Stimulated activated naive B cell treated with anti-CD40 and anti-IgM and Interleukin-4, amounts not matched to agents 10 μg/mL and 1 μg/mL and 100 μg/mL, for 72 hours (primary cell): Measurements from ENCODE around the gene POLD3.

ENCODE experiments used
- ATAC-seq, 2 donors: fragments of 150-1000 bp; cut with Tn5 transposase; replicated peaks; 2 replicates each; pipeline ENCODE4 v1.10.0; 2021; ENCODE audit warnings: moderate library complexity in 1 of 2
- DNase-seq: peaks from one replicate; pipeline ENCODE4 v3.0.0; 2021
- H3K27ac Mint-ChIP-seq: one replicate; pipeline ENCODE4 v1.8.0; 2022; ENCODE audit warnings: mild to moderate bottlenecking, mixed read lengths
- H3K27me3 Mint-ChIP-seq, 2 donors: one replicate each; pipeline ENCODE4 v1.8.0; 2022; ENCODE audit warnings: mixed read lengths in 2 of 2
- H3K36me3 Mint-ChIP-seq, 2 donors: one replicate each; pipeline ENCODE4 v1.8.0; 2022; ENCODE audit warnings: mixed read lengths in 2 of 2, mild to moderate bottlenecking in 1 of 2
- H3K4me1 Mint-ChIP-seq, 2 donors: one replicate each; pipeline ENCODE4 v1.8.0; 2022; ENCODE audit warnings: mixed read lengths in 2 of 2, mild to moderate bottlenecking in 1 of 2
- H3K4me3 Mint-ChIP-seq, 2 donors: one replicate each; pipeline ENCODE4 v1.8.0; 2022; ENCODE audit warnings: mild to moderate bottlenecking in 2 of 2, mixed read lengths in 2 of 2, moderate library complexity in 1 of 2
- H3K9me3 Mint-ChIP-seq, 2 donors: one replicate each; pipeline ENCODE4 v1.8.0; 2022; ENCODE audit warnings: mixed read lengths in 2 of 2, mild to moderate bottlenecking in 1 of 2

POLD3 gene

DNA sequence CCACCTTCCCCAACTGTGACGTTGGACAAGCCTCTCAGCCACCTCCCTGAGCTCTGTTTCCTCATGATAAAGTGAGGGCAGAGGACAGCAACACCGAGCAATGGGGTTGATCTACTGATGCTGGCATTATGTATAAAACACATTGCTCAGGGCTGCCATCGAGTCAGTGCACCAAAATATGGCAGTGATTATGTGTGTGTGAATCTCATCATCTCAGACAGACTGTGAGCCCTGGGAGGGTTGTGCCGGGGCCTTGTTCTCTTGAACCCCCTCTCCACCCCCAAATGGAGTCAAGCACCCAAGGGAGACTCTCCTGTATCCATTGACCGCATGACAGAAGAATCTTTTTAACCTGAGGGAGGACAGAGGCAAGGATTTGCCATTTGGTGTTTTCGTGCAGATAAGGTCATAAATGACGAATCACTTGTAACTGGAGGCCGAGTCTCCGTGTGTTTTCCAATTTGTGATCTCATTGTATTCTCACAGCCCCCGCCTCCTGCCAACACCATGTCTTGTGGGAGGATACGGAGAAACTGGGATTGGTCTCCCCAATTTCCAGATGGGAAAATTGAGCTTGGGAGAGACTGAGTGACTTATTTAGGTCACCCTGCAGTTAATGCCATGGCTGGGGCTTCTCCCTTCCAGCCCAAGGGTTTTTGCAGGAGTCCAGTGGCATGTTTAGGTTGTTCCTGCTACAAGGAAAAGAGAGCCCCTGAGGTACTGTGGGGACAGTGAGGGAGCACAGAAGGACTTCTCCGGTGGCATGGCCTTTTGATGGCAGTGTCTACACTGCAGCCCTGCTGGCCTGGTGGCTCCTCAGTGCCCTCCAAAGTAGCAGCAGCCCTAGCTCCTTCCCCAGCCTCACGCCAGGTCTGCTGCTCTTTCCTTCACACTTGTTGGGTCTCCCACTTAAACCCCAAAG, 86.5 kb downstream of the POLD3 start:
- Mint-ChIP-seq H3K4me1 (peaks cover 0 to 2% of the 10 kb centered on the region in 2 donors), H3K36me3 (peaks cover under 1 to 7% of the 10 kb centered on the region in 2 donors), H3K27ac (no peak overlapping the region), H3K27me3 (peaks cover 23 to 33% of the 10 kb centered on the region in 2 donors), H3K4me3 (no peak overlapping the region), H3K9me3 (peaks cover 0 to under 1% of the 10 kb centered on the region in 2 donors)
- ATAC-seq (no peak), DNase-seq (no peak)

DNA sequence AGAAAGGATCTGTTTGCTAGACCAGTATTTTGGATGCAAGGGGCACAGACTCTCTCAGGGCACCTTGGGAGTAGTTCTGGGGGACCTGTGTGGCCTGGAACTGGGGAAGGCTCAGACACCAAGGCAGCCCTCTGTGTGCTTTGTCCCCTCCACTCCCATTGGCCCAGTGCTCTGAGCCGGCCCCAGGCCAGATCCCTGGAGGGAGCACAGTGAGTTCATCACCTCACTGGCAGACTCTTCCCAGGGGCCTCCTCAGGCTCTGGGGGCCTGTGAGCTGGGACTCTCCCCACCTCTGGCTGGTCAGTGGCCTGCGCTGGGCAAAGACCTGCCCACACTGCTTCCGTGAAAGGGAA, 87.1 kb downstream of the POLD3 start:
- Mint-ChIP-seq H3K4me3 (no peak overlapping the region), H3K9me3 (no peaks in the 10 kb centered on the region), H3K36me3 (peaks cover 0 to 4% of the 10 kb centered on the region in 2 donors), H3K4me1 (peaks cover 0 to 4% of the 10 kb centered on the region in 2 donors), H3K27ac (no peak overlapping the region), H3K27me3 (peaks cover 27 to 38% of the 10 kb centered on the region in 2 donors)
- DNase-seq, result no peak
- ATAC-seq, result no peak

- H3K4me3 Mint-ChIP-seq, result no peak overlapping the region
Observed at GRCh38 chr11:74680035-74680671, 87.8 kb downstream of the POLD3 start.

GRCh38 chr11:74680703-74681531, 88.5 kb downstream of the POLD3 start:
- Mint-ChIP-seq H3K9me3 (no peaks in the 10 kb centered on the region), H3K36me3 (no peaks in the 10 kb centered on the region), H3K4me3 (no peak overlapping the region), H3K27ac (no peak overlapping the region), H3K27me3 (peaks cover 32 to 46% of the 10 kb centered on the region in 2 donors), H3K4me1 (peaks cover 0 to 4% of the 10 kb centered on the region in 2 donors)
- no peak for ATAC-seq
- DNase-seq, result no peak

More at GRCh38 chr11:74680035-74680671, 87.8 kb downstream of the POLD3 start:
- no peak for DNase-seq
- no peak for ATAC-seq
- Mint-ChIP-seq H3K9me3 (no peaks in the 10 kb centered on the region), H3K4me1 (peaks cover 0 to 4% of the 10 kb centered on the region in 2 donors), H3K27ac (no peak overlapping the region), H3K27me3 (peaks cover 32 to 44% of the 10 kb centered on the region in 2 donors), H3K36me3 (no peaks in the 10 kb centered on the region)

- H3K36me3 Mint-ChIP-seq, result no peaks in the 10 kb centered on the region
- H3K4me1 Mint-ChIP-seq, result peaks cover 0 to 2% of the 10 kb centered on the region in 2 donors
- DNase-seq (no peak), ATAC-seq (no peak)
- H3K4me3 Mint-ChIP-seq, result no peak overlapping the region
- no peaks in the 10 kb centered on the region for H3K9me3 Mint-ChIP-seq
- peaks cover 32 to 46% of the 10 kb centered on the region in 2 donors for H3K27me3 Mint-ChIP-seq
- H3K27ac Mint-ChIP-seq, result no peak overlapping the region
Observed at GRCh38 chr11:74681686-74682651, 89.6 kb downstream of the POLD3 start.

GRCh38 chr11:74682731-74683278, 90.4 kb downstream of the POLD3 start:
- H3K36me3 Mint-ChIP-seq, result no peaks in the 10 kb centered on the region
- ATAC-seq (no peak), DNase-seq (no peak)
- peaks cover 0 to 2% of the 10 kb centered on the region in 2 donors for H3K4me1 Mint-ChIP-seq
- peak overlapping the region in 1 of 2 donors; percentile 14 for H3K4me3 Mint-ChIP-seq
- H3K9me3 Mint-ChIP-seq, result no peaks in the 10 kb centered on the region
- peaks cover 32 to 46% of the 10 kb centered on the region in 2 donors for H3K27me3 Mint-ChIP-seq
- H3K27ac Mint-ChIP-seq, result no peak overlapping the region

DNA sequence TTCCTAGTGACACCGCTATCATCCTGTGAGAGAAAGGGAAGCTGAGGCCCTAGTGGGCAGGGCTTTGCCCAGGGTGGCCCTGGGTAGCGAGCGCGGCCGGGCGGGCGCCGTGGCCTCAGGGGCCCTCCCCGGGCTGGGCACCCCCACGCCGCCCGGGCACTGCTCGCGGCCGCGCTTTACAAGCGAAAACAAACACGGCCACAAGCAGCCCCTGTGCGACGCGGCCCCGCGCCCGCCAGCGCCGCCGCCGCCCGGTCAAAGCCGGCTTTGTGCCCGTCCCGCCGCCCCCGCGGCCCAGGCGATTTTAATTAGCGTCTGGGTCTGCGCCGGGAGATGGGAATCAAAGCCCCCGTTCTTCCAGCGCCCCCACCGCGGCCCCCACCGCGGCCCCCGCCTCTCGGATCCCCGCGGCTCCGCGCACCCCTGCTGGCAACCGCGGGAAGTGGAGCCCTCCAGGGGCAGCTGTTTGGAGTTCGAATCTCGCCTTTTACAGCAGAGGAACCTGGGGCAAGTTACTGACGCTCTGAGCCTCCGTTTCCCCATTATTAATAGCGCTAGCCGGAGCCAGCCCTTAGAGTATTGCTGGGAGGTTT, 91.0 kb downstream of the POLD3 start:
- H3K36me3 Mint-ChIP-seq, result no peaks in the 10 kb centered on the region
- ATAC-seq (peak; percentile 29 to 36), DNase-seq (no peak)
- H3K9me3 Mint-ChIP-seq, result no peaks in the 10 kb centered on the region
- H3K4me3 Mint-ChIP-seq, result peak overlapping the region in 1 of 2 donors; percentile 14
- H3K27ac Mint-ChIP-seq, result no peak overlapping the region
- H3K4me1 Mint-ChIP-seq, result peaks cover 0 to 2% of the 10 kb centered on the region in 2 donors
- peaks cover 32 to 46% of the 10 kb centered on the region in 2 donors for H3K27me3 Mint-ChIP-seq

- no peak overlapping the region for H3K27ac Mint-ChIP-seq
- peaks cover 0 to 2% of the 10 kb centered on the region in 2 donors for H3K4me1 Mint-ChIP-seq
- peaks cover 32 to 46% of the 10 kb centered on the region in 2 donors for H3K27me3 Mint-ChIP-seq
- no peak overlapping the region for H3K4me3 Mint-ChIP-seq
- DNase-seq, result no peak
- ATAC-seq, result no peak
- H3K36me3 Mint-ChIP-seq, result no peaks in the 10 kb centered on the region
- H3K9me3 Mint-ChIP-seq, result no peaks in the 10 kb centered on the region
Observed at GRCh38 chr11:74683941-74684481, 91.6 kb downstream of the POLD3 start.

- ATAC-seq (no peak), DNase-seq (no peak)
- peaks cover 32 to 46% of the 10 kb centered on the region in 2 donors for H3K27me3 Mint-ChIP-seq
- H3K4me3 Mint-ChIP-seq, result no peak overlapping the region
- no peaks in the 10 kb centered on the region for H3K9me3 Mint-ChIP-seq
- H3K4me1 Mint-ChIP-seq, result peaks cover 0 to 2% of the 10 kb centered on the region in 2 donors
- no peaks in the 10 kb centered on the region for H3K36me3 Mint-ChIP-seq
- no peak overlapping the region for H3K27ac Mint-ChIP-seq
Observed at GRCh38 chr11:74684661-74685060, 92.3 kb downstream of the POLD3 start.

- H3K27me3 Mint-ChIP-seq, result peaks cover 28 to 40% of the 10 kb centered on the region in 2 donors
- H3K36me3 Mint-ChIP-seq, result no peaks in the 10 kb centered on the region
- H3K27ac Mint-ChIP-seq, result no peak overlapping the region
- H3K4me1 Mint-ChIP-seq, result peaks cover 0 to 2% of the 10 kb centered on the region in 2 donors
- no peak for ATAC-seq
- H3K9me3 Mint-ChIP-seq, result no peaks in the 10 kb centered on the region
- DNase-seq, result no peak
- H3K4me3 Mint-ChIP-seq, result no peak overlapping the region
Observed at GRCh38 chr11:74685338-74685737, 93.0 kb downstream of the POLD3 start.

DNA sequence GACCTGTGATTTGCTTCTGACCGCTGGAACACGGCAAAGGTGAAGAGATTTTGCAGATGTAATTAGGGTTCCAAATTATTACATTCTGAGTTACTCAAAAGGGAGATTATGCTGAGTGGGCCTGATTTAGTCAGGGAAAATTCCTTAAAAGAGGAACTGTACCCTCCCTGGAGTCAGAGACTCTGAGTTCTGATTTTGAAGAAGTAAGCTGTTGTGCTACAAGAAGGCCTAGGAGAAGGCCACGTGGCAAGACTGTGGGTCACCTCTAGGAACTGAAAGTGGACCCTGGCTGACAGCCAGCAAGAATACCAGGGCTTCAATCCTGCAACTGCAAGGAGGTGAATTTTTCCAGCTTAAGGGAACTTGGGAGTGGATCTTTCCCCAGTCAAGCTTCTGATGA, 93.5 kb downstream of the POLD3 start:
- DNase-seq, result no peak
- Mint-ChIP-seq H3K27me3 (peaks cover 26 to 35% of the 10 kb centered on the region in 2 donors), H3K4me1 (peaks cover 0 to 2% of the 10 kb centered on the region in 2 donors), H3K9me3 (no peaks in the 10 kb centered on the region), H3K27ac (no peak overlapping the region), H3K4me3 (no peak overlapping the region), H3K36me3 (no peaks in the 10 kb centered on the region)
- ATAC-seq, result peak; percentile 69 to 78

GRCh38 chr11:74686792-74687191, 94.4 kb downstream of the POLD3 start:
- H3K4me1 Mint-ChIP-seq, result peaks cover 0 to 2% of the 10 kb centered on the region in 2 donors
- H3K4me3 Mint-ChIP-seq, result no peak overlapping the region
- H3K9me3 Mint-ChIP-seq, result no peaks in the 10 kb centered on the region
- ATAC-seq, result no peak
- peaks cover 22 to 30% of the 10 kb centered on the region in 2 donors for H3K27me3 Mint-ChIP-seq
- DNase-seq, result no peak
- no peak overlapping the region for H3K27ac Mint-ChIP-seq
- no peaks in the 10 kb centered on the region for H3K36me3 Mint-ChIP-seq
